GM23338 (cell line): ENCODE data around the gene HIBADH. TPM values are rescaled to one million over a fixed set of nuclear protein-coding genes. Genes with fewer than 3 reads are reported as not detected.

Experiments
- ATAC-seq: fragments of 200-7000 bp; cut with Tn5 transposase; 3 replicates; pipeline ENCODE4 v1.9.1; 2020
- DNase-seq: peaks from one replicate; pipeline ENCODE4 v3.0.0-alpha.2; 2015; ENCODE audit warnings: low spot score
- H2AFZ ChIP-seq: fragments of 200-600 bp; sonication (generic); 2 replicates; pipeline ENCODE4 v1.8.0; 2016; ENCODE audit warnings: antibody characterized with exemption, mild to moderate bottlenecking, moderate library complexity
- H3F3A ChIP-seq: fragments of 200-600 bp; sonication (generic); replicated peaks from 2 replicates; pipeline ENCODE4 v1.8.0; 2017; ENCODE audit warnings: antibody characterized with exemption, mixed run types, low read depth
- H3K27ac ChIP-seq: fragments of 200-600 bp; sonication (generic); 2 replicates; pipeline ENCODE4 v1.6.1; 2016; ENCODE audit warnings: low read depth
- H3K27me3 ChIP-seq: fragments of 200-600 bp; sonication (generic); 2 replicates; pipeline ENCODE4 v1.8.0; 2016; ENCODE audit warnings: mild to moderate bottlenecking, mixed run types, moderate library complexity; ENCODE audit not compliant: insufficient read depth
- H3K36me3 ChIP-seq: fragments of 200-600 bp; sonication (generic); 2 replicates; pipeline ENCODE4 v1.8.0; 2016; ENCODE audit warnings: mild to moderate bottlenecking; ENCODE audit not compliant: insufficient read depth
- H3K4me1 ChIP-seq: fragments of 200-600 bp; sonication (generic); 2 replicates; pipeline ENCODE4 v1.8.0; 2016; ENCODE audit warnings: mild to moderate bottlenecking, moderate library complexity; ENCODE audit not compliant: insufficient read depth
- H3K4me2 ChIP-seq: fragments of 200-600 bp; sonication (generic); 2 replicates; pipeline ENCODE4 v1.7.1; 2017; ENCODE audit warnings: mixed run types
- H3K4me3 ChIP-seq: fragments of 200-600 bp; sonication (generic); 2 replicates; pipeline ENCODE4 v1.6.1; 2016; ENCODE audit warnings: mixed run types
- H3K79me2 ChIP-seq: fragments of 200-600 bp; sonication (generic); replicated peaks from 2 replicates; pipeline ENCODE4 v1.8.0; 2017; ENCODE audit warnings: mild to moderate bottlenecking; ENCODE audit not compliant: insufficient read depth
- H3K9me2 ChIP-seq: fragments of 200-600 bp; sonication (generic); 2 replicates; pipeline ENCODE4 v1.8.0; 2017; ENCODE audit not compliant: insufficient read depth
- H4K20me1 ChIP-seq: fragments of 200-600 bp; sonication (generic); replicated peaks from 2 replicates; pipeline ENCODE4 v1.8.0; 2017; ENCODE audit warnings: mild to moderate bottlenecking; ENCODE audit not compliant: insufficient read depth
- H3K27ac Mint-ChIP-seq: 2 replicates; pipeline ENCODE4 v1.8.0; 2020; ENCODE audit warnings: inconsistent platforms, mild to moderate bottlenecking, moderate library complexity, mixed read lengths
- H3K27me3 Mint-ChIP-seq: 3 replicates; pipeline ENCODE4 v1.8.0; 2022; ENCODE audit warnings: low read depth, mild to moderate bottlenecking, moderate library complexity, mixed read lengths, inconsistent platforms; ENCODE audit not compliant: insufficient read depth, poor library complexity
- H3K36me3 Mint-ChIP-seq: 3 replicates; pipeline ENCODE4 v1.8.0; 2021; ENCODE audit warnings: low read depth, mild to moderate bottlenecking, inconsistent platforms, moderate library complexity, mixed read lengths
- H3K4me1 Mint-ChIP-seq: 3 replicates; pipeline ENCODE4 v1.8.0; 2020; ENCODE audit warnings: mild to moderate bottlenecking, inconsistent platforms, mixed read lengths
- H3K4me3 Mint-ChIP-seq: 3 replicates; pipeline ENCODE4 v1.8.0; 2021; ENCODE audit warnings: moderate library complexity, mild to moderate bottlenecking, inconsistent platforms, mixed read lengths
- H3K9me3 Mint-ChIP-seq: 3 replicates; pipeline ENCODE4 v1.8.0; 2020; ENCODE audit warnings: moderate library complexity, mild to moderate bottlenecking, inconsistent platforms, mixed read lengths
- CREB1 ChIP-seq: fragments of 250-450 bp; sonication (Bioruptor Pico); IDR thresholded peaks from 2 replicates; pipeline ENCODE4 v1.5.0; 2020; ENCODE audit warnings: low read depth, mild to moderate bottlenecking, moderate library complexity
- CTCF ChIP-seq, 2 experiments: fragments of 200-600 bp in 1 of 2; sonication (generic) in 1 of 2; conservative IDR thresholded peaks; 2 replicates each; pipeline versions ENCODE4 v1.5.1 to v1.6.1; 2016 to 2017; ENCODE audit warnings: antibody characterized with exemption in 2 of 2, low read depth in 2 of 2, mild to moderate bottlenecking in 2 of 2, moderate library complexity in 1 of 2
- ETS1 ChIP-seq: IDR thresholded peaks from 2 replicates; pipeline ENCODE4 v1.6.1; 2016; ENCODE audit warnings: antibody characterized with exemption
- EZH2 ChIP-seq: fragments of 200-600 bp; sonication (generic); IDR thresholded peaks from one replicate; pipeline ENCODE4 v1.8.0; 2017; ENCODE audit warnings: antibody characterized with exemption, mild to moderate bottlenecking, low read depth; ENCODE audit not compliant: unreplicated experiment
- EZH2phosphoT487 ChIP-seq: fragments of 200-600 bp; sonication (generic); IDR thresholded peaks from one replicate; pipeline ENCODE4 v1.8.1; 2018; ENCODE audit warnings: antibody characterized with exemption; ENCODE audit not compliant: unreplicated experiment
- JUNB ChIP-seq: IDR thresholded peaks from one replicate; pipeline ENCODE4 v1.6.1; 2016; ENCODE audit warnings: antibody characterized with exemption; ENCODE audit not compliant: unreplicated experiment
- NANOG ChIP-seq: IDR thresholded peaks from 2 replicates; pipeline ENCODE4 v1.6.1; 2016; ENCODE audit warnings: antibody characterized with exemption, borderline replicate concordance
- POLR2AphosphoS5 ChIP-seq: IDR thresholded peaks from 2 replicates; pipeline ENCODE4 v1.6.1; 2016; ENCODE audit warnings: antibody characterized with exemption, low read depth
- REST ChIP-seq: IDR thresholded peaks from one replicate; pipeline ENCODE4 v1.6.1; 2018; ENCODE audit warnings: antibody characterized with exemption; ENCODE audit not compliant: unreplicated experiment
- STAT1 ChIP-seq: IDR thresholded peaks from one replicate; pipeline ENCODE4 v1.6.1; 2016; ENCODE audit warnings: antibody characterized with exemption; ENCODE audit not compliant: unreplicated experiment
- ZNF114 ChIP-seq: fragments of 250-450 bp; sonication (Bioruptor Pico); IDR thresholded peaks from 2 replicates; pipeline ENCODE4 v1.5.0; 2020; ENCODE audit warnings: mild to moderate bottlenecking, moderate library complexity
- ZNF331 ChIP-seq: fragments of 250-450 bp; sonication (Bioruptor Pico); IDR thresholded peaks from 2 replicates; pipeline ENCODE4 v1.5.0; 2020; ENCODE audit warnings: low read depth, mild to moderate bottlenecking, moderate library complexity
- ZNF462 ChIP-seq: fragments of 250-450 bp; sonication (Bioruptor Pico); IDR thresholded peaks from 2 replicates; pipeline ENCODE4 v1.5.0; 2020; ENCODE audit warnings: mild to moderate bottlenecking, moderate library complexity
- polyA plus RNA-seq: library from polyadenylated mRNA; unstranded; fragments of >200 nt; fragmentation: Nextera tagmentation; extraction: Ambion mirVana; gene quantifications from 2 replicates; pipeline ENCODE4 v1.2.1, GENCODE V29; 2016
- total RNA-seq: library from RNA; depleted of rRNA; stranded (reverse); fragments of >200 nt; shearing (Covaris generic); gene quantifications from 2 replicates; pipeline ENCODE4 v1.2.3, GENCODE V29; 2014

The HIBADH gene
- total and polyA plus RNA-seq, 2 experiments from 2014 or later, result 31.3 to 57.0 TPM

- Histone ChIP-seq H3F3A (no peaks in the 10 kb centered on the region), H3K4me3 (no peak overlapping the region), H4K20me1 (no peaks in the 10 kb centered on the region), H3K9me2 (no peaks in the 10 kb centered on the region), H2AFZ (no peak overlapping the region), H3K27me3 (no peaks in the 10 kb centered on the region), H3K4me1 (peaks cover 3% of the 10 kb centered on the region; the same call in 1 of the 2 replicates), H3K79me2 (no peaks in the 10 kb centered on the region), H3K27ac (no peak overlapping the region), H3K4me2 (no peak overlapping the region), H3K36me3 (no peaks in the 10 kb centered on the region)
- DNase-seq (no peak), ATAC-seq (no peak)
- peaks cover 2% of the 10 kb centered on the region for H3K27me3 Mint-ChIP-seq
- H3K36me3 Mint-ChIP-seq, result no peaks in the 10 kb centered on the region
- no peak overlapping the region for H3K4me3 Mint-ChIP-seq
- no peaks in the 10 kb centered on the region for H3K9me3 Mint-ChIP-seq
- H3K27ac Mint-ChIP-seq, result no peak overlapping the region
- no peak for TF ChIP-seq ZNF114
- TF ChIP-seq ZNF462, result no peak
- TF ChIP-seq EZH2, result no peak
- TF ChIP-seq JUNB, result no peak
- no peak for TF ChIP-seq ETS1
- no peak for TF ChIP-seq REST
- no peak for TF ChIP-seq NANOG
- no peak for TF ChIP-seq CTCF (conservative IDR thresholded peaks at IDR 0.05; ENCODE audit: low read depth in 2 of 2)
- TF ChIP-seq POLR2AphosphoS5, result no peak
- no peak for TF ChIP-seq CREB1 (CRISPR knock-in tag)
- TF ChIP-seq ZNF331 (CRISPR knock-in tag), result no peak
- no peak for TF ChIP-seq EZH2phosphoT487
- TF ChIP-seq STAT1, result no peak
- peaks cover 6% of the 10 kb centered on the region for H3K4me1 Mint-ChIP-seq
Observed at GRCh38 chr7:27695096-27695495, 32.4 kb upstream of the HIBADH start.
